GM18502 (cell line): ENCODE data around the gene ZBTB4.

Experiments
- ATAC-seq: cut with Tn5 transposase; IDR thresholded peaks from one replicate; pipeline ENCODE4 v1.9.1; 2021; ENCODE audit warnings: mild to moderate bottlenecking; ENCODE audit not compliant: unreplicated experiment, poor library complexity

Gene ZBTB4

DNA sequence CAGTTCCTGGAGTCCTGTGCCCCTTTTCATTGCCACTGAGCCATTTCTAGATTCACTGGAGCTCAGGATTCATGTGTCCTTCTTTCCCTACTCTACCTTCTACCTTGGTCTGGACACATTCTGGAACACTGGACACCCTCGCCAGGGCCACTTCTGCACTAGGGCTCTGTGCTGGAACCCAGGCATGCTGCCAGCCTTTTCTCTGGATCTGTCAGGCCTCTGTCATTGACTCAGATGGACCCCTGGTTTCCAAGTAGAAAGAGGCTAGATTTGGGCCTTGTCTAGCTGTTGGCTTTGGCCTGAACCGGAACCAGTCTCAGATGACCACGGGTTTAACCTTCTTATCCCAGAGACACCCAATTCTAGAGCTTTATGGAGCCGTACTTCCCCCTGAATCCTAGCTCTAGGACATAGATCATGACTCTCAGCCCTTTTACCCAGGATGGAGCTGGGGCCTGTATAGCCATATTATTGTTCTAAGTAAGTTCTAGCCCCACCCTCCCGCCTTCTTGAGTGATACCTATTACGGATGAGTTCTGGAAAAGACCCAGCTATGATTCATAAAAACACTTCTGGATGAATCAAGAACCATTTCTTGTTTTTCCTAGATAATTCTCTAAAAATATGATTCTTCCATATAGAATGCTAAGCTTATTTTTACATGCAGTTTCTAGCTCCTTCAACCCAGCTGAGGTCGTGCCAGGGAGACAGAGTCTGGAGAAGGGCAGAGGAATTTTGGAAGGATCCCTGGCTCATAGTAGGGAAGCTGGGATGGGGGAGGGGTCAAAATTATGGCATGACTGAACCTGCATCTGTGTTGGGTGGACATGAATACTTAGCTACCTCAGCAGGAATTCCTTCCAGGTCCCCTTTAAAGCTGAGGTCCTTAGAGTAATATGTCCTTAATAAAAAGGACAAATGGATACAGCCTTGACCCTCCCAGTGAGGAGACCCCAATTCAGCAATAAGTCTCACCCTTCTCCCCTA is 35.6 kb downstream of the ZBTB4 start:
- no peak for ATAC-seq

DNA sequence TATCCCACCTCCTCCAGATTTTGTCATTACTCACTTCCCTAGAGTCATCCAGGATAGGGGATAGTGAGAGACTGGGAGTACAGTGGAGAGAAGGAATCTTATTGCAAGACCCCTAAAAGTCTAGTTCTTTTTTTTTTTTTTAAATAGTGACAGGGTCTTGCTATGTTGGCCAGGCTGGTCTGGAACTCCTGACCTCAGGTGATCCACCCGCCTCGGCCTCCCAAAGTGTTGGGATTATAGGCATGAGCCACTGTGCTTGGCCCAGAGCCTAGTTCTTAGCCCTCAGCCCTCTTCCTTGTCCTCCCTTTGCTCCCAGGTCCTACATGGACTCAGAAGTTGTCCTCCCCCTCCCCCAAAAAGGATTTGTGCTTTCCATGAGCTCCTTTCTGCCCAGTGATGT is 37.3 kb downstream of the ZBTB4 start:
- no peak for ATAC-seq

DNA sequence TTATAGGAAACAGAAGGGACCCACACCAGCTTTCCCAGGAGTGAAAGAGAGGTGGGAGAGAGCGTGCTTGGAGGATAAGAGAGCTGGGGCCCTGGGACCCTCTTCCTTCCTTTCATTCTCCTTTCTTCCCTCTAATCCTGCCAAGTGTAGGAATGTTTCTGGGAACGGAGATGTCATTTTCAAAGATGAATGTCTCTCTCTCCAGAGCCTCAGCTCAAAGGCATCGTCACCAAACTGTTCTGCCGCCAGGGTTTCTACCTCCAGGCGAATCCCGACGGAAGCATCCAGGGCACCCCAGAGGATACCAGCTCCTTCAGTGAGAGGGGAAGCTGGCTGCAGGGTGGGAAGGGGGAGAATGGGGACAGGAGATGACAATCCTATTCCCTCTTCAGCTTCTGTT is 38.2 kb downstream of the ZBTB4 start:
- ATAC-seq: no peak

DNA sequence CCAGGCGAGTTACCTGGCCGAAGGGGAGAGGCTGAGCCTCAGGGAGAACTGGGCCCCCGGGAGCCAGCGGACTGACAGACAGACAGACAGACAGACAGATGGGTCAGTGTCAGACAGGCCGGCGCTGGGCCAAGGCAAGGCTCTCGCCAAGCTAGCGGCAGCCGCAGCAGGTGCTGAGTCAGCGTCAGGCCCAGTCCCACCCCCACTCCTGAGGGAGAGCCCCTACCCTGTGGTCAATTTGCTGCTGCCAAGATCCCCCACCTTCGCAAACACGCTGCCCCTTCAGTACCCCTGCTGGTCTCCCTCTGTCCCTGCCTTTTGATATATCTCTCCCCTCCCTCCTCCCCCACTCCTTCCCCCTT is 38.6 kb downstream of the ZBTB4 start:
- ATAC-seq: no peak

DNA sequence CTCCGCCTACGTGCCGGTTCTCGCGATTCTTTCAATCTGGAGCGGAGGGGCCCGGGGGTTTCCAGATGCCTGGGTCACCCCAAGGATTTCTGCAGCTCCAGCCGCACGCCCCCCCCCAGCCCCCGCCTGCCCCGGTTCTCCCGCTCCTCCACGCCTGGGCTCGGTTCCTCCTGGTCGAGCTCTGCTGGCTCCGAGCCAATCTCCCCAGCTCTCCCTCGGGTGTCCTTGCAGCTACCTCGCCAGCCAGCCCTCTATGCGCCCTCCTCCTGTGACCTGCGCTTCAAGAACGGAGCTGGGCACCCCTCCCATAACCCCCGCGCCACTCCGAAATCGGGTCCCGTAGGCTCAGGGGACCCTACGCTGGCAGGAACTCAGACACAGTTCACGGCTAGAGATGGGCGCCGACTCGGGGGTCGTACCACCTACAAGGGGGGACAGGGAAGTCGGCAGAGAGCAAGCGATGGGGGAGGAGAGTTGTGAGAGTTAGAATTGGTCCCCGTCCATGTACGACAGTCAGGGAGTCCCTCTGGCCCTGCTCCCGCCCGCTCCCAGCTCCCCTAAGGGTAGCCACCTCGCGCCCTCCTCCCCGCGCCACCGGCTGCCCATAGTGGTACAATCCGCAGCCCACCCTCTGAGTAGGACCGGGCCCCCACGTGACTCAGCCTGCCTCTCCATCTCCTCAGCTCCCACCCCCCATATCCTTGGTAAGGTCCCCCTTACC is 39.2 kb downstream of the ZBTB4 start:
- no peak for ATAC-seq

DNA sequence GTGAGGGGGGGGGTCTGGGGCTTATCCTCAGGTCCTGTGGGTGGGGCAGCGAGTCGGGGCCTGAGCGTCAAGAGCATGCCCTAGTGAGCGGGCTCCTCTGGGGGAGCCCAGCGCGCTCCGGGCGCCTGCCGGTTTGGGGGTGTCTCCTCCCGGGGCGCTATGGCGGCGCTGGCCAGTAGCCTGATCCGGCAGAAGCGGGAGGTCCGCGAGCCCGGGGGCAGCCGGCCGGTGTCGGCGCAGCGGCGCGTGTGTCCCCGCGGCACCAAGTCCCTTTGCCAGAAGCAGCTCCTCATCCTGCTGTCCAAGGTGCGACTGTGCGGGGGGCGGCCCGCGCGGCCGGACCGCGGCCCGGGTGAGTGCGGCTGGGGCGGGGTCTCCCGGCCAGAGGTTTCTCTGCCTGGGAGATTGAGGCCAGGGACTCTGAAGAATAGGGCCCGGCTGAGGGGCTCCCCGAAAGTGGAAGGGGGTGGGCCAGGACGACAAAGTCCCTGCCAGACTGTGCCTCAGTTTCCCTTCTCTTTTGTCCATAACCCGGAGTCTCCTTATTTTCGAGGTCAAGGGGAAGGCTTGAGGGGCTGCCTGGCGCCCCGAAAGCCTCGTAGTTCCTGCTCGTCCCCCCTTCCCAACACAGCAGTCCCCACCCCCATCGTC is 39.8 kb downstream of the ZBTB4 start, which contains the start of gene FGF11:
Gene FGF11, plus strand, starts transcription at position 51 of the 651 bp plus-strand sequence. Its CDS starts 109 bp downstream, at position 160.
- no peak for ATAC-seq

DNA sequence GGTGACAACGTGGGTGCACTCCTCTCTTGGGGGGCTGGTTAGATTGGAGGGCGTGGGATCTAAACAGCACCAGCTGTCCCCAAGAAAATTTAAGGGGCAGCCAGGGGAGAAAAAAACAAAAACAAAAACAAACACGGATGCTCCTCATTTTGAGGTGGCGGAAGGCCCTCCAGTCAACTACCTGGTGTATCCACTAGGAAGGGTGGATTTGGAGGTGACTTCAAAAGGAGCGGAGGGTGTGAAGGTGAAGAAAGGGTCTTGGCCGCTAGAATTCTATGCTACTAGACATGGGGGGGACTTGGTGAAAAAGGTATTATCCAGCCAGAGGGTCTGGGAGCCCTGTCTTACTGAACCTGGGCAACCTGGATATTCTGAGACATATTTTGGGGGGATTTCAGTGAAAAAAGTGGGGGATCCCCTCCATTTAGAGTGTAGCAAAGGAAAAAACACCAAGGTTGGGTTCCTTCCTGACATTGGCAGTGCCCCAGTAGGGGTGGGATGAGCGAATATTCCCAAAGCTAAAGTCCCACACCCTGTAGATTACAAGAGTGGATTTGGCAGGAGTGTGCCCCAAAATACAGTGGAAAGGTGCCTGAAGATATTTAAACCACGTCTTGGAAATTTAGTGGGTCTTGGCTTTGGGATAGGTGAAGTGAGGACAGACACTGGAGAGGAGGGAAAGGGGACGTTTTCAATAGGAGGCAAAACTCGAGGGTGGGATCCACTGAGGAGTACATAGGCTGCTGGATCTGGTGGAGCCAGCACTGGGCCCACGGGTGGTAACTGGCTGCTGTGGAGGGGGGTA is 40.6 kb downstream of the ZBTB4 start:
- no peak for ATAC-seq

DNA sequence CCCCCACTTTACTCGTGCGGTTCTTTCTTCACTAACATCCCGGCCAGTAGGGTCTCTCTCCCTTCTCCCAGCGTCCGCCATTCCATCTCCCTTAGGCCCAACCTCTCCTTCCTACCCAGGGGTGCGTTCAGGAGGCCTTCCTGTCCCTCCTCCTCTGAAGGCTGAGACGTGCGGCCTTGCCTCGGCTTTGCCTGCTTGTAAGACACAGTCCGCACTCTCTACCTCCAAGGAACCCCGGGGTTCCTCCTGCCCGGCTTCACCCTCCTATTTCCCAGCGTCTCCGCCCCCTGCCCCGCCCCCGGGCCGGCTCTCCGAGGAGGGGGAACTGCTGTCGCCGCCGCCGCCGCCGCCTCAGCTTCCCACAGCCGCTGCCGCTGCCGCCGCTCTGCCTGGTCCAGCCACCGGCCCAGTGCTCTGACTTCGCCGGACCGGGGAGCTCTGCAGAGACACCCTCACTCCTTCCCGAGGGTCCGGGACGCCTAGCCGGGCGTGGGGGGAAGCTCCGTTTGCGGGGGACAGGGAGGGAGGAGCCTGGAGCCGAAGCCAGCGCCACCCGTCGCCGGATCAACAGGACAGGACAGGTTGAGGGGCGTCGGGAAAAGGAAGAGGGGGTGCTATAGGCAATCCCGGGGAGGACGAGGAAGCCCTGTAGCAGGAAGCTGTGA is 41.3 kb downstream of the ZBTB4 start:
- ATAC-seq: no peak

DNA sequence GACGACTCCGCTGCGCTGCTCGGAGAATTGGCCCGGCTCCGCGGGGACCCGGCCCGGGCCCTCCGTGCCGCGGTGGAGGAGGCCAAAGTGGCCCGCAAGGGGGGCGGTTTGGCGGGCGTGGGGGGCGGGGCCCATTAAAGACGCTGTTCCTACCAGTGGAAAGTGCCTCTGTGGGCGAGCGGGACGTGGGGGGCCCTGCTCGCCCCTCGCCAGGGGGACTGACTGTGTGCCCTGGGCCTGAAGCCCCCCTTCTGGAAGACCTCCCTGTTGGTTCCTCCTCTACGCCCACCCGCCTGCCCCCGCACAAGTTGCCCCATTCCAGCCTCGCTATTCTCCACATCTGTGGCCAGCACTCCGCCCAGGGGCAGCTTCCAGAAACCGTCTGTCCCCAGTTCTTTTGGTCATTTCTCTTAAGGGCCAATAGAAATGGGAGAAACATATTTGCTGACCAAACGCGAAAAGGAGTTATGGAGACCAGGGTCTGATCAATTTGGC is 42.0 kb downstream of the ZBTB4 start:
- ATAC-seq: no peak

DNA sequence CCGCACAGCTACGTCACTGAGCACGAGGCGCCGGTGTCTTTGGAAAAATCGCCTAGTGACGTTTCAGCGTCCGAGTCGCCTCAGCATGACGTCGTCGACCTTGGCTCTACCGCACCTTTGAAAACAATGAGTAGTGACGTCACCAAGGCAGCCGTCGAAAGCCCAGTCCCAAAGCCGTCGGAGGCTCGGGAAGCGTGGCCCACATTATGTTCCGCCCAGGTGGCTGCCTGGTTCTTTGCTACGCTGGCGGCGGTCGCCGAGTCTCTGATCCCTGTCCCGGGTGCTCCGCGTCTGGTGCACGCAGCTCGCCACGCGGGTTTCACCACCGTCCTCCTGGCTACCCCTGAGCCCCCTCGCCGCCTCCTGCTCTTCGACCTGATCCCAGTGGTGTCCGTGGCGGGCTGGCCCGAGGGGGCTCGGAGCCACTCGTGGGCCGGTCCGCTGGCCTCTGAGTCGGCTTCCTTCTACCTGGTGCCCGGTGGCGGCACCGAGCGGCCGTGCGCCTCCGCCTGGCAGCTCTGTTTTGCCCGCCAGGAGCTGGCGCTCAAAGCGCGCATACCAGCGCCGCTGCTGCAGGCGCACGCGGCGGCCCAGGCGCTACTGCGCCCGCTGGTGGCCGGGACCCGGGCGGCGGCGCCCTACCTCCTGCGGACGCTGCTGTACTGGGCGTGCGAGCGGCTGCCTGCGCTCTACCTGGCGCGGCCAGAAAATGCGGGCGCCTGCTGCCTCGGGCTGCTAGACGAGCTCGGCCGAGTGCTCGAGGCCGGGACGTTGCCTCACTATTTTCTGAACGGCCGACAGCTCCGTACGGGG is 42.7 kb downstream of the ZBTB4 start:
- no peak for ATAC-seq

DNA sequence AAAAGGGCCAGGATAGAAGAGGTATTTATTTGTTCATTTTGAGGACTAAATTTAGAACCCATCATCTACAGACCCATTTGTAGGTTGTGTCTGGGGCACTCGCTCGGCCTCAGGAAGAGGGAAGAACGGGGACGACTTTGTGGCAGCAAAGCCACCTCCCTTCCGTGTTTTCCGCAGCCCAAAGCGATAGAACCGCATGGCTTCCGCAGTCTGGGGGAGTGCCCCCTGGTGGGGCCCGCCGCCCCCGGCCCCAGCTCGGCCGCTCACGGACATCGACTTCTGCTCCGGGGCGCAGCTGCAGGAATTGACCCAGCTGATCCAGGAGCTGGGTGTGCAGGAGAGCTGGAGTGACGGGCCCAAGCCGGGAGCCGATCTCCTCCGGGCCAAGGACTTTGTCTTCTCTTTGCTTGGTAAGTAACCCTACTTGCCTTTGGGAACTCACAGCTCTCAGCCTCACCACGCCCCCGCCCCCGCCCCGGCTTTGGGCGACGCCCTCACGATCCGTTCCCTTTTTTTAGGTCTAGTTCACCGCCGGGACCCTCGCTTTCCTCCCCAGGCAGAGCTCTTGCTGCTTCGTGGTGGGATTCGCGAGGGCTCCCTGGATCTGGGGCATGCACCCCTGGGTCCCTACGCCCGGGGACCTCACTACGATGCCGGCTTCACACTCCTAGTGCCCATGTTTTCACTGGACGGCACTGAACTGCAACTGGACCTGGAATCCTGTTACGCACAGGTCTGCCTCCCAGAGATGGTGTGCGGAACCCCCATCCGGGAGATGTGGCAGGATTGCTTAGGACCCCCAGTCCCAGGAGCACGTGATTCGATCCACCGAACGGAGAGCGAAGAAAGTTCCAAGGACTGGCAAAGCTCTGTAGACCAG is 43.5 kb downstream of the ZBTB4 start:
- ATAC-seq: peak; percentile 21

DNA sequence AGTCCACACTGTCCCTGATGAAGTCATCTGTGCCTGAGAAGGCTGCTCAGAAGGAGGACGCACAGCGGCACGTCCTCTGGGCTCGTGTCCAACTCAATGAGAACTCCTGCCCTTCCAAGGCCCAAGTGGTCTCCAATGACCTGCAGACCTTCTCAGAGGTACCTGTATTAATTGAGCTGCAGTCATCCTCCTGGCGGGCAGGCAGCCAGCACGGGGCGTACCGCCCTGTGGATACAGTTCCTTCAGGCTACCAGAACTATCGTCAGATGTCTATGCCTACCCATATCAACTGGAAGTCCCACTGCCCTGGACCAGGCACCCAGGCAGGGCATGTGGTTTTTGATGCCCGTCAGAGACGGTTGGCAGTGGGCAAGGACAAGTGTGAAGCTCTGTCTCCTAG is 47.1 kb downstream of the ZBTB4 start:
- no peak for ATAC-seq

DNA sequence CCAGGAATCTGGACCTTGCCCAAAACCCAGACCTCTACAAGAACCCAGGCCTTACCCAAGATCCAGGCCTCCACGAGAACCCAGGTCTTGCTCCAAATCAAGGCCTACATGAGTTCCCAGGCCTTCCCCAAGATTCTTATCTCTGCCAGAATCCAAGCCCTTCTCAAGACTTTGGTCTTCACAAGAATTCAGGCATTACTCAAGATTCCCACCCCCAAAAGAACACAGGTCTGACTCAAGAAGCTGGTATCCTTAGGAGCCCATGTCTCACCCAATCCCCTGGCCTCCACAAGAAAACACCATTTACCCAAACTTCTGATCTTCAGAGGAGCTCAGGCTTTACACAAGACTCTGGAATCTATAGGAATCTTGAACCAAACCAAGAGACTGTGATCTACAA is 48.2 kb downstream of the ZBTB4 start:
- no peak for ATAC-seq

DNA sequence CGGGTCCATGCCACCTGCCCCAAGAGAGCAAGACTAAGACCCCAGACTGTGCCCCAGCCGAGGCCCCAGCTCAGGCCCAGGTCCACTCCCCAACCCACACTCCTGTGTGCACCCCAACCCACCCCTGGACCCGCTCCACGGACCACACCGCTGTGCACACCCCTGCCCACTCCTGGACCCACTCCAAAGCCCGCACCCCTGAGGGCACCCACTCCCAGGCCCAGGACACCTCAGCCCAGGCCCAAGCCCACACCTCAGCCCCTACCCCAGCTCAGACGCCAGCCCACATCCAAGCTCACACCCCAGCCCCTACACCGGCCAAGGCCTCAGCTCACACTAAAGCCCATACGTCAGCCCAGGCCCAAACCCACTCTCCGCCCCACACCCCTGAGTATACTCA is 49.7 kb downstream of the ZBTB4 start:
- no peak for ATAC-seq

DNA sequence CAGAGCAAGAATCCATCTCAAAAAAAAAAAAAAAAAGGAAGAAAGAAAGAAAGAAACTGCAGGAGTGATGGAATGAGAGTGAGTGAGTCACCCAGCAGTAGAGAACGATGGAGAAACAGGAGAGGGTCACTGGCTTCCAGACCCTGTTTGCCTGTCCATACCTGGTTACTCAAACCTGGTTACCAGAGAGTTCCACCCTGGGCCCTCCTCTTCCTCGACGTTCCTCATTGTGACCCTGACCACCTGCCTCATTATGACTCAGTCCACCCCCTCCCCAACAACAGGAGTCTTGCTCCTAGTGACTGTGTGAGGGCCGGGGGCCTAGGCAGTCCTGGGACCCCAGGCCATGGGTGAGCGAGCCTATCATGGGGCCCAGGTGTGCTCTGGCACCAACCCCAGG is 50.9 kb downstream of the ZBTB4 start, which contains the start of gene SPEM3:
Gene SPEM3, plus strand, starts transcription at position 301 of the 400 bp plus-strand sequence. Its CDS starts 46 bp downstream, at position 347.
- ATAC-seq: no peak

DNA sequence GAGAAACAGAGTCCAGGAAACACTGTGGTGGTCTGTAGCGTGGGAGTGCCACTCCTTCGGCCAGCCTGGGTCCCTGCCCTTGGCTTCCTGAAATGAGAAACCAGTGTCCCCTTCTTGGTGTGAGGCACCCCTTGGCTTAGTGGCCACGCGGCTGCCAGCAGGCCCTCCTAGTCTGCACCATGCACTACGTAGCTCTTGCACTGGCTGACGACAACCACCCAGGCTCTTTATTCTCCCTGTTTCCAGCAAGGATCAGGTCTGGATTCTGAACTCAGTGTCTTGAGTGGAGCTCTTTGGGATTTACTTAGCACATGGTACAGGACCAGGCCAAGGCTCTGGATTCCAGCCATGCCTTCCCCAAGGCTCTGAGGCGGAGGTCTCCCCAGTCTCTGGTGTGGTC is 51.9 kb downstream of the ZBTB4 start:
- no peak for ATAC-seq

DNA sequence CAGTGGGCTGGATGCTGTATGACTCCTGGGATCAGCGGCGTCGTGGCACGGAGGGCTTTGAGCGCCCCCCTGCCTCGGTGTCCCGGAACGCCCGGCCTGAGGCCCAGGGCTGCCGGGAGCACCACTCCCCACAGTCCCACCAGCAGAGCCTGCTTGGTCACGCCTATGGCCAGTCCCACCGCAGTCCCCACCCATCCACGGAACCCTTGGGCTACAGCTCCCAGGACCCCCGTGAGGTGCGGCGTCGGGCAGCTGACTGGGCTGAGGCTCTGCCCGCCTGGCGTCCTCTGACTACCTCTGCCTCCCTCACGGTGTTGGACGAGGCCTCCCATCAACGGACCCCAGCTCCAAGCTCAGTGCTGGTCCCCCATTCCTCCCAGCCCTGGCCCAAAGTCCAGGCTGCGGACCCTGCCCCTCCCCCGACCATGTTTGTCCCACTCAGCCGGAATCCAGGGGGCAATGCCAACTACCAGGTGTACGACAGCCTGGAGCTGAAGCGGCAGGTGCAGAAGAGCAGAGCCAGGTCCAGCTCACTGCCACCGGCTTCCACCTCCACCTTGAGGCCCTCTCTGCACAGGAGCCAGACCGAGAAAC is 52.4 kb downstream of the ZBTB4 start:
- ATAC-seq: no peak
